HG03354 (cell line): ENCODE measurements around the gene SKOR1.
A peak's percentile ranks its signal among the peaks of the same experiment; 100 is the strongest.

Experiments used
- ATAC-seq: cut with Tn5 transposase; IDR thresholded peaks from one replicate; pipeline ENCODE4 v1.9.1; 2021; ENCODE audit warnings: mild to moderate bottlenecking; ENCODE audit not compliant: unreplicated experiment, poor library complexity, severe bottlenecking

SKOR1 gene

GRCh38 chr15:67824976-67825880, at the start of gene SKOR1:
TSS of gene SKOR1 (plus strand) at chr15:67825509. CDS start at chr15:67825603, 94 bp downstream.
- ATAC-seq, result no peak

- ATAC-seq, result no peak
These were observed 49.3 kb upstream of the SKOR1 start for GRCh38 chr15:67775998-67776397.

- ATAC-seq, result no peak
These were observed 48.7 kb upstream of the SKOR1 start for GRCh38 chr15:67776600-67776999.

GRCh38 chr15:67777071-67777470, 48.2 kb upstream of the SKOR1 start:
- ATAC-seq, result no peak

- no peak for ATAC-seq
These were observed 47.5 kb upstream of the SKOR1 start for GRCh38 chr15:67777773-67778172.

- ATAC-seq, result no peak
These were observed 46.3 kb upstream of the SKOR1 start for GRCh38 chr15:67778968-67779548.

- ATAC-seq, result no peak
These were observed 45.7 kb upstream of the SKOR1 start for GRCh38 chr15:67779549-67780111.

- ATAC-seq, result no peak
These were observed 44.2 kb upstream of the SKOR1 start for GRCh38 chr15:67781061-67781460.

GRCh38 chr15:67781907-67782690, 43.2 kb upstream of the SKOR1 start:
- no peak for ATAC-seq

GRCh38 chr15:67782691-67782991, 42.7 kb upstream of the SKOR1 start:
- ATAC-seq, result no peak

GRCh38 chr15:67783303-67783702, 42.0 kb upstream of the SKOR1 start:
- peak; percentile 70 for ATAC-seq

- peak; percentile 91 for ATAC-seq
These were observed 41.1 kb upstream of the SKOR1 start for GRCh38 chr15:67784090-67784781.

- peak; percentile 20 for ATAC-seq
These were observed 40.4 kb upstream of the SKOR1 start for GRCh38 chr15:67784856-67785430.

- ATAC-seq, result no peak
These were observed 39.9 kb upstream of the SKOR1 start for GRCh38 chr15:67785431-67785830.

GRCh38 chr15:67786646-67787045, 38.7 kb upstream of the SKOR1 start:
- no peak for ATAC-seq

GRCh38 chr15:67788986-67789385, 36.3 kb upstream of the SKOR1 start:
- no peak for ATAC-seq

- no peak for ATAC-seq
These were observed 34.5 kb upstream of the SKOR1 start for GRCh38 chr15:67790610-67791319.

GRCh38 chr15:67792250-67792942, 32.9 kb upstream of the SKOR1 start:
- no peak for ATAC-seq
